GM23248 (cell line): ENCODE measurements around the gene GBX1. TPM values are rescaled to one million over a fixed set of nuclear protein-coding genes. Genes with fewer than 3 reads are reported as not detected.

Source experiments
- DNase-seq: peaks from one replicate; pipeline ENCODE4 v3.0.0-alpha.2; 2015
- H2AFZ ChIP-seq: fragments of 200-600 bp; sonication (generic); 2 replicates; pipeline ENCODE4 v1.6.1; 2016; ENCODE audit warnings: antibody characterized with exemption
- H3F3A ChIP-seq: fragments of 200-600 bp; sonication (generic); 2 replicates; pipeline ENCODE4 v1.6.1; 2016; ENCODE audit warnings: mild to moderate bottlenecking, antibody characterized with exemption, mixed run types; ENCODE audit not compliant: insufficient read depth
- H3K27ac ChIP-seq: fragments of 200-600 bp; sonication (generic); 2 replicates; pipeline ENCODE4 v1.5.1; 2016; ENCODE audit warnings: mild to moderate bottlenecking
- H3K27me3 ChIP-seq: fragments of 200-600 bp; sonication (generic); replicated peaks from 2 replicates; pipeline ENCODE4 v1.6.1; 2016; ENCODE audit warnings: mild to moderate bottlenecking; ENCODE audit not compliant: insufficient read depth
- H3K36me3 ChIP-seq: fragments of 200-600 bp; sonication (generic); 2 replicates; pipeline ENCODE4 v1.6.1; 2016; ENCODE audit warnings: low read depth, mild to moderate bottlenecking
- H3K4me1 ChIP-seq: fragments of 200-600 bp; sonication (generic); 2 replicates; pipeline ENCODE4 v1.6.1; 2016; ENCODE audit warnings: mild to moderate bottlenecking; ENCODE audit not compliant: insufficient read depth
- H3K4me2 ChIP-seq: fragments of 200-600 bp; sonication (generic); one replicate; pipeline ENCODE4 v1.6.1; 2016; ENCODE audit warnings: mild to moderate bottlenecking; ENCODE audit not compliant: unreplicated experiment
- H3K4me3 ChIP-seq: fragments of 200-600 bp; sonication (generic); 2 replicates; pipeline ENCODE4 v1.5.1; 2016; ENCODE audit warnings: mild to moderate bottlenecking
- H3K79me2 ChIP-seq: fragments of 200-600 bp; sonication (generic); 2 replicates; pipeline ENCODE4 v1.6.1; 2016; ENCODE audit warnings: mild to moderate bottlenecking; ENCODE audit not compliant: insufficient read depth
- H3K9ac ChIP-seq: fragments of 200-600 bp; sonication (generic); 2 replicates; pipeline ENCODE4 v1.6.1; 2016; ENCODE audit warnings: mild to moderate bottlenecking
- H3K9me2 ChIP-seq: fragments of 200-600 bp; sonication (generic); 2 replicates; pipeline ENCODE4 v1.6.1; 2016; ENCODE audit warnings: mixed run types, mild to moderate bottlenecking, moderate library complexity; ENCODE audit not compliant: insufficient read depth
- H3K9me3 ChIP-seq: fragments of 200-600 bp; sonication (generic); one replicate; pipeline ENCODE4 v1.6.1; 2017; ENCODE audit warnings: low read depth
- H4K20me1 ChIP-seq: fragments of 200-600 bp; sonication (generic); 2 replicates; pipeline ENCODE4 v1.6.0; 2016; ENCODE audit not compliant: insufficient read depth
- EZH2 ChIP-seq: fragments of 200-600 bp; sonication (generic); IDR thresholded peaks from 2 replicates; pipeline ENCODE4 v1.6.1; 2018; ENCODE audit warnings: antibody characterized with exemption, mild to moderate bottlenecking; ENCODE audit not compliant: insufficient read depth, poor library complexity, severe bottlenecking
- EZH2phosphoT487 ChIP-seq: fragments of 200-600 bp; sonication (generic); IDR thresholded peaks from 2 replicates; pipeline ENCODE4 v1.6.1; 2018; ENCODE audit warnings: antibody characterized with exemption, moderate library complexity, mild to moderate bottlenecking, low read depth; ENCODE audit not compliant: insufficient read depth
- WGBS, 2 experiments: methylation state at CpG; one replicate each; pipeline ENCODE4 v1.1.6; 2015 to 2017; ENCODE audit warnings: low lambda C conversion rate in 2 of 2, low coverage in 1 of 2; ENCODE audit errors: missing lambda C conversion rate in 2 of 2; 5-methylcytosine and 5-hydroxymethylcytosine counted together
- in situ Hi-C: fragments of 300-500 bp; cut with MboI; formaldehyde crosslinking; loops from 2 replicates; pipeline ENCODE4 v1.15.0; 2020
- polyA plus RNA-seq: library from polyadenylated mRNA; unstranded; fragments of >200 nt; fragmentation: Nextera tagmentation; extraction: Ambion mirVana; gene quantifications from 2 replicates; pipeline ENCODE4 v1.2.1, GENCODE V29; 2016
- total RNA-seq: library from RNA; depleted of rRNA; stranded (reverse); fragments of >200 nt; shearing (Covaris generic); gene quantifications from 2 replicates; pipeline ENCODE4 v1.2.3, GENCODE V29; 2014

GBX1 gene
- total and polyA plus RNA-seq, 2 experiments from 2014 or later: not detected

DNA sequence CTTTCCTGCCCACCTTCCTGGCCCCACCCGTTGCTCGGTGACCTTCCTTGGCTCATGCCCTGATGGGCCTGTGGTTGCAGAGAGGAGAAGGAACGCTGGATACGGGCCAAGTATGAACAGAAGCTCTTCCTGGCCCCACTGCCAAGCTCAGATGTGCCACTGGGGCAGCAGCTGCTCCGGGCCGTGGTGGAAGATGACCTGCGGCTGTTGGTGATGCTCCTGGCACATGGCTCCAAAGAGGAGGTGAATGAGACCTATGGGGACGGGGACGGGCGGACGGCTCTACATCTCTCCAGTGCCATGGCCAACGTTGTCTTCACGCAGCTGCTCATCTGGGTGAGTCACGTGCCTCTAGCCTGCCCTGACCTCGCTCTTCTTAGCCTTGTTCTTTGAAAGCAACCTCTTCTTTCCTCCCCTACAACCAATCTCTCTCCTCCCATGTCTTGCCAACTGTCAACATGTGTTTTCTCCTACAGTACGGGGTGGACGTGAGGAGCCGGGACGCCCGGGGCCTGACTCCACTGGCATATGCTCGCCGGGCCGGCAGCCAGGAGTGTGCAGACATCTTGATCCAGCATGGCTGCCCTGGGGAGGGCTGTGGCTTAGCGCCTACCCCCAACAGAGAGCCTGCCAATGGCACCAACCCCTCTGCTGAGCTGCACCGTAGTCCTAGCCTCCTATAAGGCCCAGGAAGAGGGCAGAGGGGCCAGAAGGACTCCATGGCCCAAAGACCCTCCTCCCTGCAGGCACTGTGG is 24.1 kb downstream of the GBX1 start:
- H3K79me2 ChIP-seq: no peaks in the 10 kb centered on the region
- 75 to 81% methylated on average over 25 of the region's 25 CpGs for WGBS, 2 experiments
- H3K27ac ChIP-seq: no peak overlapping the region
- H3K27me3 ChIP-seq: no peaks in the 10 kb centered on the region
- H3K9ac ChIP-seq: no peak overlapping the region
- H2AFZ ChIP-seq: no peak overlapping the region
- peaks cover 7% of the 10 kb centered on the region; the same call in 1 of the 2 replicates for H3K36me3 ChIP-seq
- DNase-seq: no peak
- no peak for TF ChIP-seq EZH2
- TF ChIP-seq EZH2phosphoT487: no peak
- in situ Hi-C loops: no loop called here
- H3F3A ChIP-seq: 0 out of 2 replicates have a peak, but pooled peaks cover 9% of the 10 kb centered on the region
- H3K9me2 ChIP-seq: no peaks in the 10 kb centered on the region
- H4K20me1 ChIP-seq: no peaks in the 10 kb centered on the region
- H3K9me3 ChIP-seq: no peaks in the 10 kb centered on the region
- no peak overlapping the region for H3K4me3 ChIP-seq
- no peak overlapping the region for H3K4me2 ChIP-seq
- H3K4me1 ChIP-seq: no peaks in the 10 kb centered on the region

DNA sequence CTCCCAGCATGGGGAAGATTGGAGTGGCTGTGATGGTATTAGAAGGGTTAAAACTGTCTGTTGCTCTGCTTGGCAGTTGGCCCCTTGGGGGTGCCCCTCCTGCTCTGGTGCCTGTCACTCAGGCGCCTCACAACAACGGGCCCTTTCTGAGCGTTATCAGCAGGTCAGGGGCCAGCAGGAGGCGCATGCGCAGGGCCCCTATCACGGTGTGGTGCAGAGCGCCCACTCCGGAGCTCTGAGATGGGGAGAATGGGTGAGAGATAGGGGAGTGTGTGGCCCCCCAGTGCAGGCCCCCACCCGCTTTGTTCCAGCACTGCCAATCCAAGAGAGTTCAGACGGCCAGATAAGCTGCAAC is 24.8 kb downstream of the GBX1 start:
- Histone ChIP-seq H3K4me1 (no peaks in the 10 kb centered on the region), H3K27me3 (no peaks in the 10 kb centered on the region), H3K4me3 (no peak overlapping the region), H3K36me3 (peaks cover 7% of the 10 kb centered on the region; the same call in 1 of the 2 replicates), H3K9me2 (no peaks in the 10 kb centered on the region), H3K4me2 (no peak overlapping the region), H3K9ac (no peak overlapping the region), H3K79me2 (no peaks in the 10 kb centered on the region), H4K20me1 (no peaks in the 10 kb centered on the region), H3K27ac (no peak overlapping the region), H3K9me3 (no peaks in the 10 kb centered on the region), H3F3A (0 out of 2 replicates have a peak, but pooled peaks cover 9% of the 10 kb centered on the region), H2AFZ (no peak overlapping the region)
- in situ Hi-C loops: no loop called here
- no peak for DNase-seq
- no peak for TF ChIP-seq EZH2
- no peak for TF ChIP-seq EZH2phosphoT487
- 99% methylated on average over 9 to 10 of the region's 10 CpGs for WGBS, 2 experiments

DNA sequence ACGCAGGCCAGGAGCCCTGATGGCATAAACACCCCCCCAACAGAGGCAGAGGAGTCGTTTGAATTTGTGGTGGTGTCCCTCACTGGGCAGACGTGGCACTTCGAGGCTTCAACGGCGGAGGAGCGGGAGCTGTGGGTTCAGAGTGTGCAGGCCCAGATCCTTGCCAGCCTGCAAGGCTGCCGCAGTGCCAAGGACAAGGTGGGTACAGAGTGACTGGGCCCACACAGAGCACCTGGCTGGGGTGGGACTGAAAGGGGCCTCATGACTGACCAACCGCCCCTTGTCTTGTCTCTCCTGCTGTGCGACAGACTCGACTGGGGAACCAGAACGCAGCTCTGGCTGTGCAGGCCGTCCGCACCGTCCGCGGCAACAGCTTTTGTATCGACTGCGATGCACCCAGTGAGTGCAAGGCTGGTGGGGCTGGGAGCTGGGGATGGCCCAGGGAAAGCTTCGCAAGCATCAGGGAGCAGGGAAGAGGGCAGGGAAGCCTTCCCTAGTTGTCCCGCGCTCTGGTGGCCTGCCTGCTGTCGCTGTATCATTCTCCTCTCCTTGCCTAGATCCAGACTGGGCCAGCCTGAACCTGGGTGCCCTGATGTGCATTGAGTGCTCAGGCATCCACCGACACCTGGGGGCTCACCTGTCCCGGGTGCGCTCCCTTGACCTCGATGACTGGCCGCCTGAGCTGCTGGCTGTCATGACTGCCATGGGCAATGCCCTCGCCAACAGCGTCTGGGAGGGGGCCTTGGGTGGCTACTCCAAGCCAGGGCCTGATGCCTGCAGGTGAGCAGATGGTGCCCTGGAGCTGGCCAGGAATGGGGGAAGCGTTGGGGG is 25.4 kb downstream of the GBX1 start:
- TF ChIP-seq EZH2phosphoT487 (no peak), EZH2 (no peak)
- no peak overlapping the region for H2AFZ ChIP-seq
- DNase-seq: no peak
- no peaks in the 10 kb centered on the region for H3K79me2 ChIP-seq
- H3F3A ChIP-seq: 0 out of 2 replicates have a peak, but pooled peaks cover 4% of the 10 kb centered on the region
- no peaks in the 10 kb centered on the region for H3K9me3 ChIP-seq
- H3K36me3 ChIP-seq: peaks cover 7% of the 10 kb centered on the region; the same call in 1 of the 2 replicates
- H3K4me1 ChIP-seq: no peaks in the 10 kb centered on the region
- no peaks in the 10 kb centered on the region for H4K20me1 ChIP-seq
- H3K9ac ChIP-seq: no peak overlapping the region
- in situ Hi-C loops: no loop called here
- WGBS, 2 experiments: 91 to 93% methylated on average over 31 of the region's 31 CpGs
- no peak overlapping the region for H3K27ac ChIP-seq
- no peak overlapping the region for H3K4me3 ChIP-seq
- no peaks in the 10 kb centered on the region for H3K9me2 ChIP-seq
- no peak overlapping the region for H3K4me2 ChIP-seq
- no peaks in the 10 kb centered on the region for H3K27me3 ChIP-seq

DNA sequence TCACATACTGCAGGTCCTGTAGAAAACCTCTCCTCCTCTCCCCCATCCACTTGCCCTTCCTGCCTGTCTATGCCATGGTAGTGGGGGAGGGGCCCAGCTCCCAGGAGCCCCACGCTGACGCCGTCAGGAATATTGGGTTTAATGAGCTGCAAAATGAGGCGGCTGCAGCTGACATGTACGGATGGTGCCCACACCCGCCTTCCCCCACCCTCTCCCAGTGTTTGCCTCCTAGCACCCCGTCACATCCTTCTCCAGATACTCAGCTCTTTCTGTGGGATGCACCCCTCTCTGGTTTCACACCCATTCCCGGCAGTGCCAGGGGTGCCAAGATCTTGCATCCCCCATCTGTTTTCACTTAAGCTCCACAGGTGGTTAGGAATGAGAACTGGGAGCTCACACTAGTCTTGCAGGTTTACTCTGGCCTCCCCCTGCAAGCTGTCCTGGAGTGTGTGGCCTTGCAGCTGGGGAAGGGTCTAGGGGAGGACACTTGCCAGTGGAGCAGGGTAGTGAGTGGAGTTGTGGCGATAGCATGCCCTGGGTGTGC is 26.1 kb downstream of the GBX1 start:
- no peak overlapping the region for H3K4me3 ChIP-seq
- peaks cover 7% of the 10 kb centered on the region; the same call in 1 of the 2 replicates for H3K36me3 ChIP-seq
- no peaks in the 10 kb centered on the region for H3K9me2 ChIP-seq
- H3K27ac ChIP-seq: no peak overlapping the region
- DNase-seq: no peak
- H3K79me2 ChIP-seq: no peaks in the 10 kb centered on the region
- in situ Hi-C loops: no loop called here
- no peaks in the 10 kb centered on the region for H4K20me1 ChIP-seq
- no peak for TF ChIP-seq EZH2phosphoT487
- TF ChIP-seq EZH2: no peak
- no peaks in the 10 kb centered on the region for H3F3A ChIP-seq
- no peak overlapping the region for H3K4me2 ChIP-seq
- H3K27me3 ChIP-seq: no peaks in the 10 kb centered on the region
- H2AFZ ChIP-seq: no peak overlapping the region
- H3K9ac ChIP-seq: no peak overlapping the region
- no peaks in the 10 kb centered on the region for H3K9me3 ChIP-seq
- WGBS, 2 experiments: 93 to 99% methylated on average over 5 to 9 of the region's 9 CpGs
- H3K4me1 ChIP-seq: no peaks in the 10 kb centered on the region
